Subcutaneous adipose tissue (tissue), 4 donors: ENCODE measurements around the gene PHYKPL. TPM values are rescaled to one million over a fixed set of nuclear protein-coding genes. Genes with fewer than 3 reads are reported as not detected.

Experiments used
- CTCF ChIP-seq: fragments of 450-650 bp; IDR thresholded peaks from one replicate; pipeline ENCODE4 v1.5.1; 2016; ENCODE audit warnings: low read depth, mild to moderate bottlenecking, control low read depth, antibody characterized with exemption, moderate library complexity
- total RNA-seq, 4 donors: library from RNA; depleted of rRNA; stranded (reverse); fragments of >200 nt; gene quantifications; one replicate each; pipeline ENCODE4 v1.1.0, GENCODE V29; 2016

Gene PHYKPL
- total RNA-seq, 4 donors from 2014 or later: 47.8 to 102 (median 73.3) TPM

- TF ChIP-seq CTCF: no peak
These were observed 35.6 kb downstream of the PHYKPL start for GRCh38 chr5:178196986-178197385.

- TF ChIP-seq CTCF: no peak
These were observed 36.3 kb downstream of the PHYKPL start for GRCh38 chr5:178196281-178196812.

GRCh38 chr5:178194026-178194425 is 38.6 kb downstream of the PHYKPL start:
- TF ChIP-seq CTCF: no peak

GRCh38 chr5:178193251-178193809 is 39.3 kb downstream of the PHYKPL start:
- TF ChIP-seq CTCF: no peak

GRCh38 chr5:178192787-178193186 is 39.8 kb downstream of the PHYKPL start:
- no peak for TF ChIP-seq CTCF

- TF ChIP-seq CTCF: no peak
These were observed 40.4 kb downstream of the PHYKPL start for GRCh38 chr5:178192244-178192643.

- no peak for TF ChIP-seq CTCF
These were observed 40.9 kb downstream of the PHYKPL start for GRCh38 chr5:178191661-178192060.
